GM12878 (cell line): Measurements from ENCODE around the gene AKAP13.

Experiments
- BHLHE40 ChIP-seq, 2 experiments: fragments of 450-650 bp in 1 of 2; IDR thresholded peaks; 2 replicates each; pipeline ENCODE4 v1.6.1; 2011 to 2017; ENCODE audit warnings: low read depth in 2 of 2, borderline replicate concordance in 1 of 2, improper control_type of control experiment in 1 of 2, low read length in 1 of 2, mild to moderate bottlenecking in 1 of 2
- BRCA1 ChIP-seq: IDR thresholded peaks from 2 replicates; pipeline ENCODE4 v1.6.1; 2011; ENCODE audit warnings: low read depth, low read length, improper control_type of control experiment
- EP300 ChIP-seq, 2 experiments: fragments of 150-350 bp in 1 of 2; IDR thresholded peaks; 2 replicates each; pipeline ENCODE4 v1.6.1; 2011 to 2012; ENCODE audit warnings: low read depth in 2 of 2, low read length in 2 of 2, borderline replicate concordance in 1 of 2, improper control_type of control experiment in 1 of 2, inconsistent platforms in 1 of 2; ENCODE audit not compliant: control insufficient read depth in 1 of 2
- EZH2 ChIP-seq: IDR thresholded peaks from 2 replicates; pipeline ENCODE4 v1.6.1; 2012; ENCODE audit warnings: low read depth, mild to moderate bottlenecking, control low read depth, inconsistent platforms, low read length, borderline replicate concordance; ENCODE audit not compliant: control insufficient read depth
- POLR2A ChIP-seq: IDR thresholded peaks from 2 replicates; pipeline ENCODE4 v1.6.1; 2011; ENCODE audit warnings: low read depth, mild to moderate bottlenecking, low read length
- POLR2AphosphoS5 ChIP-seq: IDR thresholded peaks from 2 replicates; pipeline ENCODE4 v1.6.1; 2011; ENCODE audit warnings: mild to moderate bottlenecking, low read length, inconsistent platforms
- RFX5 ChIP-seq: IDR thresholded peaks from 2 replicates; pipeline ENCODE4 v1.6.1; 2011; ENCODE audit warnings: low read depth, low read length, improper control_type of control experiment
- SRF ChIP-seq, 2 experiments: IDR thresholded peaks; 2 replicates each; pipeline ENCODE4 v1.6.1; 2011; ENCODE audit warnings: low read depth in 2 of 2, low read length in 2 of 2, mild to moderate bottlenecking in 1 of 2, moderate library complexity in 1 of 2
- TAF1 ChIP-seq: IDR thresholded peaks from 2 replicates; pipeline ENCODE4 v1.6.1; 2011; ENCODE audit warnings: mild to moderate bottlenecking, low read depth, low read length, borderline replicate concordance
- TCF7 ChIP-seq: IDR thresholded peaks from 2 replicates; pipeline ENCODE4 v1.6.1; 2014; ENCODE audit warnings: antibody characterized with exemption, borderline replicate concordance
- YY1 ChIP-seq: IDR thresholded peaks from 2 replicates; pipeline ENCODE4 v1.6.1; 2011; ENCODE audit warnings: low read depth, mild to moderate bottlenecking, low read length
- TF ChIP-seq, protein P1 (sequence below), 3 experiments: IDR thresholded peaks in 2 of 3; conservative IDR thresholded peaks in 1 of 3; 2 replicates each; pipeline ENCODE4 v1.5.1; 2011; ENCODE audit warnings: low read depth in 3 of 3, low read length in 3 of 3, mild to moderate bottlenecking in 3 of 3, control low read depth in 2 of 3, moderate library complexity in 2 of 3, inconsistent platforms in 1 of 3, mixed read lengths in 1 of 3; ENCODE audit not compliant: control insufficient read depth in 2 of 3, insufficient read depth in 1 of 3; ENCODE audit errors: extremely low read depth in 1 of 3
- TF ChIP-seq, protein P2 (sequence below): IDR thresholded peaks from 2 replicates; pipeline ENCODE4 v1.6.1; 2012; ENCODE audit warnings: mild to moderate bottlenecking, low read depth, low read length
- TF ChIP-seq, protein P3 (sequence below): fragments of 150-350 bp; IDR thresholded peaks from 2 replicates; pipeline ENCODE4 v1.6.1; 2014; ENCODE audit warnings: mild to moderate bottlenecking, low read depth, low read length

DNA sequence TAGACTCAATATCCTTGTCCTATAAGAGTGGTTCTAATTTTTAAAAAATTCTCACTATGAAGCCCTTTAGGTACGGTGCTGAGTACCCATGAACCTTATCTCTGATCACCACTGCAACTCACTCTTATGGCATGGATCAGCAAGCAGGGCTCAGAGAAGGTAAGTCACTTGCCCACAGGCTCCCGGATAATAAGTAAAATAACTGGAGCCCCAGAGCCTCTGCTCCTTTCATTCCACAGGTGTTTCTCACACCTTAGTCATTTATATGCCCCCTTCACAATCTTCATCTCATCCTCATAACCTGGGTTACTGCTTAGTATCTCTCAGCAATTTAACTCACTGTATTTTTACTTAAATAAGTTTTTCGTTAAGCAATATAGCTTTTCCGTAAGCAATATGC, 28.4 kb upstream of the AKAP13 start:
- TF ChIP-seq, protein P1, sequence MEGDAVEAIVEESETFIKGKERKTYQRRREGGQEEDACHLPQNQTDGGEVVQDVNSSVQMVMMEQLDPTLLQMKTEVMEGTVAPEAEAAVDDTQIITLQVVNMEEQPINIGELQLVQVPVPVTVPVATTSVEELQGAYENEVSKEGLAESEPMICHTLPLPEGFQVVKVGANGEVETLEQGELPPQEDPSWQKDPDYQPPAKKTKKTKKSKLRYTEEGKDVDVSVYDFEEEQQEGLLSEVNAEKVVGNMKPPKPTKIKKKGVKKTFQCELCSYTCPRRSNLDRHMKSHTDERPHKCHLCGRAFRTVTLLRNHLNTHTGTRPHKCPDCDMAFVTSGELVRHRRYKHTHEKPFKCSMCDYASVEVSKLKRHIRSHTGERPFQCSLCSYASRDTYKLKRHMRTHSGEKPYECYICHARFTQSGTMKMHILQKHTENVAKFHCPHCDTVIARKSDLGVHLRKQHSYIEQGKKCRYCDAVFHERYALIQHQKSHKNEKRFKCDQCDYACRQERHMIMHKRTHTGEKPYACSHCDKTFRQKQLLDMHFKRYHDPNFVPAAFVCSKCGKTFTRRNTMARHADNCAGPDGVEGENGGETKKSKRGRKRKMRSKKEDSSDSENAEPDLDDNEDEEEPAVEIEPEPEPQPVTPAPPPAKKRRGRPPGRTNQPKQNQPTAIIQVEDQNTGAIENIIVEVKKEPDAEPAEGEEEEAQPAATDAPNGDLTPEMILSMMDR (IDR thresholded peaks at IDR 0.05 in 2 of 3, conservative IDR thresholded peaks at IDR 0.05 in 1 of 3; ENCODE audit: control insufficient read depth in 2 of 3, extremely low read depth in 1 of 3, insufficient read depth in 1 of 3, low read depth in 3 of 3, low read length in 3 of 3) = no peak
- no peak for TF ChIP-seq BRCA1
- no peak for TF ChIP-seq BHLHE40 (IDR thresholded peaks at IDR 0.05; ENCODE audit: borderline replicate concordance in 1 of 2, low read depth in 2 of 2, low read length in 1 of 2)
- no peak for TF ChIP-seq EZH2
- no peak for TF ChIP-seq POLR2AphosphoS5
- TF ChIP-seq SRF (IDR thresholded peaks at IDR 0.05; ENCODE audit: low read depth in 2 of 2, low read length in 2 of 2) = no peak
- TF ChIP-seq, protein P2, sequence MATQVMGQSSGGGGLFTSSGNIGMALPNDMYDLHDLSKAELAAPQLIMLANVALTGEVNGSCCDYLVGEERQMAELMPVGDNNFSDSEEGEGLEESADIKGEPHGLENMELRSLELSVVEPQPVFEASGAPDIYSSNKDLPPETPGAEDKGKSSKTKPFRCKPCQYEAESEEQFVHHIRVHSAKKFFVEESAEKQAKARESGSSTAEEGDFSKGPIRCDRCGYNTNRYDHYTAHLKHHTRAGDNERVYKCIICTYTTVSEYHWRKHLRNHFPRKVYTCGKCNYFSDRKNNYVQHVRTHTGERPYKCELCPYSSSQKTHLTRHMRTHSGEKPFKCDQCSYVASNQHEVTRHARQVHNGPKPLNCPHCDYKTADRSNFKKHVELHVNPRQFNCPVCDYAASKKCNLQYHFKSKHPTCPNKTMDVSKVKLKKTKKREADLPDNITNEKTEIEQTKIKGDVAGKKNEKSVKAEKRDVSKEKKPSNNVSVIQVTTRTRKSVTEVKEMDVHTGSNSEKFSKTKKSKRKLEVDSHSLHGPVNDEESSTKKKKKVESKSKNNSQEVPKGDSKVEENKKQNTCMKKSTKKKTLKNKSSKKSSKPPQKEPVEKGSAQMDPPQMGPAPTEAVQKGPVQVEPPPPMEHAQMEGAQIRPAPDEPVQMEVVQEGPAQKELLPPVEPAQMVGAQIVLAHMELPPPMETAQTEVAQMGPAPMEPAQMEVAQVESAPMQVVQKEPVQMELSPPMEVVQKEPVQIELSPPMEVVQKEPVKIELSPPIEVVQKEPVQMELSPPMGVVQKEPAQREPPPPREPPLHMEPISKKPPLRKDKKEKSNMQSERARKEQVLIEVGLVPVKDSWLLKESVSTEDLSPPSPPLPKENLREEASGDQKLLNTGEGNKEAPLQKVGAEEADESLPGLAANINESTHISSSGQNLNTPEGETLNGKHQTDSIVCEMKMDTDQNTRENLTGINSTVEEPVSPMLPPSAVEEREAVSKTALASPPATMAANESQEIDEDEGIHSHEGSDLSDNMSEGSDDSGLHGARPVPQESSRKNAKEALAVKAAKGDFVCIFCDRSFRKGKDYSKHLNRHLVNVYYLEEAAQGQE = no peak
- TF ChIP-seq TAF1 = no peak
- no peak for TF ChIP-seq EP300 (IDR thresholded peaks at IDR 0.05; ENCODE audit: borderline replicate concordance in 1 of 2, control insufficient read depth in 1 of 2, low read depth in 2 of 2, low read length in 2 of 2)
- TF ChIP-seq RFX5 = no peak
- TF ChIP-seq, protein P3, sequence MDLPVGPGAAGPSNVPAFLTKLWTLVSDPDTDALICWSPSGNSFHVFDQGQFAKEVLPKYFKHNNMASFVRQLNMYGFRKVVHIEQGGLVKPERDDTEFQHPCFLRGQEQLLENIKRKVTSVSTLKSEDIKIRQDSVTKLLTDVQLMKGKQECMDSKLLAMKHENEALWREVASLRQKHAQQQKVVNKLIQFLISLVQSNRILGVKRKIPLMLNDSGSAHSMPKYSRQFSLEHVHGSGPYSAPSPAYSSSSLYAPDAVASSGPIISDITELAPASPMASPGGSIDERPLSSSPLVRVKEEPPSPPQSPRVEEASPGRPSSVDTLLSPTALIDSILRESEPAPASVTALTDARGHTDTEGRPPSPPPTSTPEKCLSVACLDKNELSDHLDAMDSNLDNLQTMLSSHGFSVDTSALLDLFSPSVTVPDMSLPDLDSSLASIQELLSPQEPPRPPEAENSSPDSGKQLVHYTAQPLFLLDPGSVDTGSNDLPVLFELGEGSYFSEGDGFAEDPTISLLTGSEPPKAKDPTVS = no peak
- TF ChIP-seq TCF7 = no peak
- no peak for TF ChIP-seq YY1
- no peak for TF ChIP-seq POLR2A
